HG02943 (cell line): ENCODE measurements around the gene NR5A2.

ENCODE experiments used
- ATAC-seq: cut with Tn5 transposase; IDR thresholded peaks from one replicate; pipeline ENCODE4 v1.9.1; 2021; ENCODE audit warnings: mild to moderate bottlenecking, low read depth, moderate library complexity; ENCODE audit not compliant: unreplicated experiment

The NR5A2 gene

DNA sequence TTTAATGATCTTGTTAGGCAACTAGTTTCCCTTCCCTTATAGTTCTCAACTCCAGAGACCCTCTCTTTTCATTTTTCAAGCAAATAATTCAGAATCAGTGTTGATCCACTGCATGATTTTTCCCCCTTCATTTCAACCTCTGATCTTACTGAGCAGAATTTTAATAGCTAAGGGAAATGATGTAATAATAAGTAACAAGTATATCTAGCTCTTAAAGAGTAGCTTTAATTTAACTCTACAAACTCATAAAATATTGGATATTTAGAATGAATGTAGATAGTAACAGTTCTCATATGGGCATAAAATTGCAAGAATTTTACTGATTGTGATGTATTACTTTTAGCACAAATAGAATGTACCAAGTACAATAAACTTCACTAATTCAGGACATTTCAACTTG lies 130.2 kb downstream of the NR5A2 start:
- ATAC-seq: no peak

DNA sequence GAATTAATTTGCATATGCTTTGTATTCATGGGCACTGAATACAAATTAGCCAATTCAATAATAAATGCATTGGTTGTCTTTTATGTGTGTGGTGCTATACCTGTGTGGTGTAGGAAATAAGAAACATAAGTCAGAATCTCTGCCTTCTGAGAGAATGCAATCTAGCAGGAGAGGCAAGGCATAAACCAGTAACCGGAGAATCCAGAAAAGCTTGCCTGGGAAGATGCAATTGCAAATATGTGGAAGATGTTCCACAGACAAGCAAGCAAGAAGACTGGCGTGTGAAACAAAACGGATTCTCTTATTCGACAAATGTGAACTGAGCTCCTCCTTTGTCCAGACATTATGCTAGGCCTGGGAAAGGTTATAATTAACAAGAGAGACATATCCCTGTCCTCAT lies 134.3 kb downstream of the NR5A2 start:
- ATAC-seq: no peak

GRCh38 chr1:200162258-200162657 lies 134.7 kb downstream of the NR5A2 start:
- ATAC-seq: no peak

DNA sequence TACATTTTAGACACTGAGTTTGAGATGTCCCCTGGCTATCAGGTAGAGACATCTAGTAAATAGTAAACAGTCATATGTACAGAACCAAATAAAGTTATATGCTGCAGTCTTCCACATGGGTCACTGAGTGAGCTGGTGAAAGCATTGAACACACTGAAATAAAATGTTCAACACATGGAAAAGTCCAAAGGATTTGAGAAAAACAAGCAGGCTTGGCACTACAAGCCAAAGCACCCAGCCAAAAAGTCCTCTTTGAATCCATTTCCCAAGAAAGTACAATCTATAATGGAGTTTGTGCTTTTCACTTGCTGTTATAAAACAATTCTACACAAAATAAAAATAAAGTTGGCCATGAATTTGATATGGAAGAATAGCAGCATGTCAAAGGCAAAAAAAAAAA lies 135.4 kb downstream of the NR5A2 start:
- ATAC-seq: no peak

- no peak for ATAC-seq
Measured at GRCh38 chr1:200163911-200164310, 136.4 kb downstream of the NR5A2 start.

DNA sequence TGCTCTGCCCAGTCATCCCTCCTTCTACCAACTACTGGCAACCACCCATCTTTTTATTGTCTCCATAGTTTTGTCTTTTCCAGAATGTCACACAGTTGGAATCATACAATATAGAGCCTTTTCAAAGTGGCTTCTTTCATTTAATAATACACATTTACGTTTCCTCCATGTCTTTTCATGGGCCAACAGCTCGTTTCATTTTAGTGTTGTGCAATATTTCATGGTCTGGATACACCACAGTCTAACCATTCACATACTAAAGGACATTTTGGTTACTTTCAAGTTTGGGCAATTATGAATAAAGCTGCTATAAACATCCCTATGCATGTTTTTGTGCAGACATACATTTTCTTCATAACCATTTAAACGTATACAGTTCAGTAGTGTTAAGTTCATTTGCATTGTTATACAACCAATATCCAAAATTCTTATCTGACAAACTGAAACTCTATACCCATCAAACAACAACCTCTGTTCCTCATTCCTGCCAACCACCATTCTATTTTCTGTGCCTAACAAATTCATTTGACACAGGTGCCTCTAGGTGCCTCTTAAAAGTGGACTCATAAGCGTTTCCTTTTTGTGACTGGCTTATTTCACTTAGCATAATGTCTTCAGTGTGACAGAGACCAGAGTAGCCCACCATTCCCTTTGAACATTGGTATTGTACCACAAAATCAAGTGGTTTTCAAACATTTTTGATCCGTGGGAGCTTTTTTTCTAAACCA lies 138.1 kb downstream of the NR5A2 start:
- no peak for ATAC-seq

- no peak for ATAC-seq
Measured at GRCh38 chr1:200166411-200166810, 138.9 kb downstream of the NR5A2 start.

- no peak for ATAC-seq
Measured at GRCh38 chr1:200168926-200169325, 141.4 kb downstream of the NR5A2 start.

DNA sequence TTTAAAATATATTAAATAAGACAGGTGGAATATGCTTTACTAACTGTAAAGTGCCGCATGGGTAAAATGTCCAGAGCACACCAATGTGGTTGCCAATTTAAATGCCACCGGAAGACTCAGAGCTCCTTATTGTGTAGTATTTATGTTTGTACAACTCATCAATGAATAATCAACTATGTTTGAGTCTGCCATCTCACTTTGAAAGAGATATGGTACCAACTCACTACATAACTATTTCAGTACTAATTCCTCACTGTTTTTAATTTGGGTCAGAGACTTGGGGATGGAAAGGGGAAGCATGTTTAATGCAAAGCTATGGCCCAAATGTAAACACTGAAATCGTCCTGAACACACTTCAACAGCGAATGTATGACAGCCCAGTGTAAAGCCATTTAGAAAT lies 144.8 kb downstream of the NR5A2 start:
- ATAC-seq: no peak

GRCh38 chr1:200173097-200173618 lies 145.6 kb downstream of the NR5A2 start:
- ATAC-seq: no peak

DNA sequence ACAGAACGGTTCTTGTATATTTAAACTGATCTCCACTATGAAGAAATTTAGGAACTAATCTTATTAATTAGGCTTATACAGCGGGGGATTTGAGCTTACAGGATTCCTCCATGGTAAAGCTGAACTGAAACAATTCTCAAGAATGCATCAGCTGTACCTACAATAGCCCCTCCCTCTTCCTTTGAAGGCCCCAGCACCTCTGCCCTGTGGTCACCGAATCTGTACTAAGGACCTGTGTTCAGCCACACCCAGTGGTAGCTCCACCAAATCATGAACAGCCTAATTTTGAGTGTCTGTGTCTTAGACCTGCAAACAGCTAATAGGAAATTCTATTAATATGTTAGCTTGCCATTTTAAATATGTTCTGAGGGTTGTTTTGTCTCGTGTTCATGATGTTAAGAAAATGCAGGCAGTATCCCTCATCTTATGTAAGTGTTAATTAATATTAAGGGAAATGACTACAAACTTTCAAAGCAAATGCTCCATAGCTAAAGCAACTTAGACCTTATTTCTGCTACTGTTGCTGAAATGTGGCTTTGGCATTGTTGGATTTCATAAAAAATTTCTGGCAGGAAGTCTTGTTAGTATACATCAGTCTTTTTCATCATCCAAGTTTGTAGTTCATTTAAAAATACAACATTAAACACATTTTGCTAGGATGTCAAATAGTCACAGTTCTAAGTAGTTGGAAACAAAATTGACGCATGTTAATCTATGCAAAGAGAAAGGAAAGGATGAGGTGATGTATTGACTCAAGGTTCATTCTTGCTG lies 147.2 kb downstream of the NR5A2 start:
- no peak for ATAC-seq

- no peak for ATAC-seq
Measured at GRCh38 chr1:200176181-200176580, 148.7 kb downstream of the NR5A2 start.

DNA sequence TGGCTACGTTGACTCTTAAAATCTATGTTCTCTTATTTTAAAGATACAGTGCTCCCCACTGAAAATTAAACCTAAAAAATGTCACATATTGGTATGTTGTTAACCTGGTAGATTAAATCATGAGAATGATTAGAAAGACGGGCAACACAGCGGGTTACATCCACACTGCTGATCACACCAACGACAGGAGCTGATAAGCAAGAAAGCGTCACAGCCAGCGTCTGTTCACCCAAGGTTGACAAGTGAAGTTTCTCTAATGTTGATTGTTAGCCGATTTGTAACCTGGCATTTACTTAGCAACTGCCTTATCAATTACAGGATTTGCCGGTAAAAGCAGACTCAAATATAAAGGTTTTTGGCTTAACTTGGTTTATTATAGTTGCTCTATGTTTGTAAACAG lies 149.3 kb downstream of the NR5A2 start:
- no peak for ATAC-seq

DNA sequence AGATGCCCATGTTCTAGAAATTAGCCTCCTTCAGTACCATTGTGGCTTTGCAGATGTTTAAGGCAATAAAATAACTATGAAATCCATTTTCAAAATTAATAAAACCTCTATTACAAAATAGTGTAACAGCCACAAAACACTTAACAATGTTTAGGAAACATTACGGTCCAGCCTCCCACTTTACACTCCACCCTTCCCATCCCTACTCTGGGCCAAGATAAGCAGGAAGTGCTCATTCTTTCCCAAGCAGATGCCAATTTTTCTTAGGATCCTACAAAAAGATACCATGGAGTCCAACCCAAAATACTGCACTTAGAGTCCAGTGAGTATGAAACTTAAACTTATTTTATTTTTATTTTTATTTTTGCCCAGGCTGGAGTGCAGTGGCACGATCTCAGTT lies 150.8 kb downstream of the NR5A2 start:
- ATAC-seq: no peak

DNA sequence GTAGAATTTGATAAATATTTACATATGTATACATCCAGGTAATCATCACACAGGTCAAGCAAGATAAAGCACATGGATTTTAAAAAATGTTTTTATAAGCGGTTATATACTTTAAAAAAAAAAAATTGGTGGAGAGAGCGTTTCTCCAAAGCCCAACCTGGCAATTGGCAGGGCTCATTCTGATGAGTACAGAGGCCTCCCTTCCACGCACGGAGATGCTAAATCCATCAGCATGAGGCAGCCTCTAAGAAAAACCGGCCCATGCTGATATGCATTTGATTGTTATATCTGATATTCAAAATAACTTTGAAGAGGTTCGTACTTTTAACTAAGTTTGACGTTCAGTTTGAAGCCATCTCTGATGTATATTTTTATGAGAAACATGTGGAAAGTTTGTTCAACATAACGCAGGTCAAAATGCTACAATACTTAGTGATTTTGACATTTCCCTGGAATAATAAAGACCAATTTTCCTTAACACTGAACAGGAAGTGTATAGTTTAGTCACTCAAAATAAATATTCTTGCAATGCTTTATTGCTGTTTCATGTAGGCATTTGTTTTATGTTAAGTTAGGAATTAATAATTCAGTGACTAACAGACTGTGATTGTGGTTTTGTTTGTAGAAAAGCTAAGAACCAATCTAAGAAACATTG lies 151.7 kb downstream of the NR5A2 start:
- no peak for ATAC-seq

- no peak for ATAC-seq
Measured at GRCh38 chr1:200179781-200180160, 152.3 kb downstream of the NR5A2 start.

DNA sequence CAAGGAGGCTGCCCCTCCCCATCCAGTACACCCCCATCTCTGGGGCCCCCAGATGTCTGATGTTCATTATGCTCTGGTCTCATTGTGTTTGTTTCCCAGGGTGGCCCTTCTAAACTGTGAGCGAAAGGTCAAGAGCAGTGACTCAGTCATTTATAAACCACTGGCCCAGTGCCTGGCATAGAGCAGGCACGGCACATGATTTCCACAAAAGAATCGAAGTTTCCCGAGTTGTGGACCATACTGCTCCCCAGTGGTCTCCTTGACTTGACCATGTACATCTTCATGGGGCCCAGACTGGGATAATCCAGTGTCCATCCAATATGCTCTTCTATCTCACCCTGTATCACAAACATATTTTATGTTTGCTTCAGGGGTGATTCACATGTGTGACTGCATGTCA lies 153.3 kb downstream of the NR5A2 start:
- ATAC-seq: no peak

DNA sequence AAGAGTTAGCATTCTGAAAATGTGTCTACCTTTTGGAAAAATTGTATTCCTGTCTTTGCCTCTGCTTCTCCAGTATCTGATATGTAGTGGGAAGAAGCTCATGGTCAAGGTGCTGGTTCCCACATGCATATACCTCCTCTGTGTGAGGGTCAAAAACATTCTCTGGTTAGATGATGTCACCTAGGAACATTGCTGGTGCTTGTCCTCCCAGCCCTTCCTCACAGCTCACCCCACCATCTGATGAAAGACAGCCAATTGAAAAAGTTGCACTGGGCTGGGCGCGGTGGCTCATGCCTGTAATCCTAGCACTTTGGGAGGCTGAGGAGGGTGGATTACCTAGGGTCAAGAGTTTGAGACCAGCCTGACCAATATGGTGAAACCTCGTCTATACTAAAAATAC lies 154.4 kb downstream of the NR5A2 start:
- no peak for ATAC-seq

GRCh38 chr1:200182701-200183100 lies 155.2 kb downstream of the NR5A2 start:
- ATAC-seq: no peak

GRCh38 chr1:200183637-200184036 lies 156.1 kb downstream of the NR5A2 start:
- ATAC-seq: no peak

DNA sequence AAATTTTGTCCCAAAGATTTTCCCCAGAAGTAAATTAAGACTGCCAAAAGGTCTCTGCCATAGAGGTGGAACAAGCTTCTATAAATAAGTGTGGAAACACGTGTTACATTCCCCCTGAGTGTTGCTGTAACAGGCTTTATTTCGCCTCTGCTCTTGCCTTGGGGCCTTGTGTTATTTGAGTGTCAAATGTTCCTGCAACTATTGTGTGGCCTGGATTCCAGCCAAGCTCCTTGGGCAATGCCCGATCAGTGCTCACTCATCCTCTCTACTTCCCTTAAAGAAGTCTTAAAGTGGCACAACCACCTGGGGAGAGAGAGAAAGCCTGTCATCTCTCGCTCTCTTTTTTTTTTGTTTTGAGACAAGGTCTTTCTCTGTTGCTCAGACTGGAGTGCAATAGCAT lies 156.7 kb downstream of the NR5A2 start:
- ATAC-seq: no peak
